NCI-H1092 treated with DMSO at 0.1 percent for 48 hours (cell line): ENCODE results near the gene UQCRC2.
"Not testable (repeated sequence)": the region's sequence is repeated elsewhere in the genome, so short reads cannot be mapped to it uniquely, and the experiment has no call there.

Experiments used
- DNase-seq: peaks from one replicate; lab custom pipeline; 2025; lab: John Stamatoyannopoulos, UW

The UQCRC2 gene

GRCh38 chr16:21982108-21982507 lies 28.9 kb downstream of the UQCRC2 start:
- no peak for DNase-seq

GRCh38 chr16:21984062-21984461 lies 30.9 kb downstream of the UQCRC2 start:
- DNase-seq, result no peak

GRCh38 chr16:21985524-21985923 lies 32.4 kb downstream of the UQCRC2 start:
- DNase-seq, result no peak

- no peak for DNase-seq
These were observed 33.6 kb downstream of the UQCRC2 start for GRCh38 chr16:21986692-21987246.

- DNase-seq, result no peak
These were observed 34.3 kb downstream of the UQCRC2 start for GRCh38 chr16:21987498-21987897.

GRCh38 chr16:21989133-21989532 lies 36.0 kb downstream of the UQCRC2 start:
- no peak for DNase-seq

- no peak for DNase-seq
These were observed 36.6 kb downstream of the UQCRC2 start for GRCh38 chr16:21989751-21990150.

GRCh38 chr16:21990381-21990944 lies 37.3 kb downstream of the UQCRC2 start:
- no peak for DNase-seq

- no peak for DNase-seq
These were observed 38.5 kb downstream of the UQCRC2 start for GRCh38 chr16:21991621-21992020.

- DNase-seq, result no peak
These were observed 41.8 kb downstream of the UQCRC2 start for GRCh38 chr16:21994856-21995465.

- no peak for DNase-seq
These were observed 43.9 kb downstream of the UQCRC2 start for GRCh38 chr16:21996923-21997696.

GRCh38 chr16:21997697-21998480 lies 44.7 kb downstream of the UQCRC2 start:
- no peak for DNase-seq

- DNase-seq, result no peak
These were observed 48.4 kb downstream of the UQCRC2 start for GRCh38 chr16:22001591-22001990.

- not testable (repeated sequence) for DNase-seq
These were observed 48.9 kb downstream of the UQCRC2 start for GRCh38 chr16:22002047-22002446.

- no peak for DNase-seq
These were observed 50.0 kb downstream of the UQCRC2 start for GRCh38 chr16:22003195-22003594.

- DNase-seq, result no peak
These were observed 51.2 kb downstream of the UQCRC2 start for GRCh38 chr16:22004341-22004740.

GRCh38 chr16:22005746-22006145 lies 52.6 kb downstream of the UQCRC2 start:
- DNase-seq, result no peak

GRCh38 chr16:22006636-22007035 lies 53.5 kb downstream of the UQCRC2 start:
- DNase-seq, result no peak

GRCh38 chr16:22007159-22007508 lies 54.0 kb downstream of the UQCRC2 start:
- no peak for DNase-seq

- peak; percentile 73 for DNase-seq
These were observed 54.5 kb downstream of the UQCRC2 start, which contains the start of gene MOSMO for GRCh38 chr16:22007509-22008214. Gene MOSMO (plus strand): TSS chr16:22008111. CDS start chr16:22008302, 191 bp downstream.

- DNase-seq, result peak; percentile 15
These were observed 55.3 kb downstream of the UQCRC2 start for GRCh38 chr16:22008215-22009059.
